Ramos (cell line): ENCODE results near the gene KLHL17.
"Not testable (repeated sequence)": the region's sequence is repeated elsewhere in the genome, so short reads cannot be mapped to it uniquely, and the experiment has no call there.

Experiments used
- in situ Hi-C: fragments of 300-500 bp; cut with MboI; formaldehyde crosslinking; loops from one replicate; pipeline ENCODE4 v1.14.3; 2022; ENCODE audit warnings: low sequenced_read_pairs; ENCODE audit not compliant: unreplicated experiment

KLHL17 gene

GRCh38 chr1:996851-997712 is 36.7 kb downstream of the KLHL17 start:
- in situ Hi-C loops, result no loop called here

DNA sequence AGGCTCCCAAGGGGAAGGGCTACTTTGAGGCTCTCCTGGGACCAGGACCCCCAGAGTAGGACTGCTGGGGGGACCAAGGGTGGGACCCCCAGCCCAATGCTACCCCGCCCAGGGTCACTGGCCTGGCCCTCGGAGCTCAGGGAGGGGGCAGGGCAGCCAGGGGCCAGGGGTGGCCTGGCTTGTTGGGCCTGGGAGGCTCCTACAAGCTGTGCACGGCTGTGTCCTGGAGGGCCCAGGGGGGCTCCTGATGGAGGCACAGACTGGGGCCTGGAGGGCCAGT is 37.3 kb downstream of the KLHL17 start:
- in situ Hi-C loops, result no loop called here

GRCh38 chr1:997993-998744 is 37.8 kb downstream of the KLHL17 start:
- in situ Hi-C loops, result no loop called here

GRCh38 chr1:998745-998994 is 38.3 kb downstream of the KLHL17 start:
- in situ Hi-C loops, result no loop called here

- in situ Hi-C loops, result no loop called here
Measured at GRCh38 chr1:998995-999724, 38.8 kb downstream of the KLHL17 start.

- in situ Hi-C loops, result no loop called here
Measured at GRCh38 chr1:999725-1000356, 39.5 kb downstream of the KLHL17 start, which contains the start of gene HES4. HES4 (minus strand) TSS chr1:1000097; CDS start chr1:999973, 124 bp downstream.

DNA sequence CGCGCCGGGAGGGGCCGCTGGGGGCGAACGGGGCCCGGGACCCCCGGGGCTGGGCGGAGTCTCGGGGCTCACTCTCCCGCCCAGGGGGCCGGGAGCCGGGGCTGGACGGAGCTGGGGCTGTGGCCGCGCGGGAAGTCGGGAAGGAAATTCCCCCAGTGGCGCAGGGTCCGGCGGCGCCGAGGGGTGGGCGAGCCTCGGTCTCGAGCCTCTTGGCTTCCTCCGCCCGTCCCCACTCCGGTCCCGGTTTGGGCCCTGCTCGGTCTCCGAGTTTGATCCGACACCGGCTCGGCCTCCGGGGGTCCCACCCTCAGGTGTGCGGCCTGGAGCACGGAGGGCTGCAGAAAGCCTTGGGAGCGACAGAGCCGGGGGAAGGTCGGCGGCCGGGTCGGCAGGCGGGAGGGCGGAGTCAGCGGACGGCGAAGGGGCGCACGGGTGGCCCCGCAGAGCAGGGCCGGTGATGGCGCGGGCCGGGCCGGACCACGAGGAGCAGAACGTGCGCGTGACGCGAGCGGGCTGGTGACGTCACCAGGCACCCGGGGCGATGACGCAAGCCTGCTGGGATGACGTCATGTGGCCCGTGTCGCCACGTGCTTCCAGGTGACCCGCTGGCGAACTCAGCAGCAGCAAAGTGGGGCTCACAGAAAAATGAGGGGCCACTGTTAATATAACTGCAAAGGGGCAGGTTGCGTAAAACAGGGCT is 40.1 kb downstream of the KLHL17 start:
- in situ Hi-C loops, result no loop called here

DNA sequence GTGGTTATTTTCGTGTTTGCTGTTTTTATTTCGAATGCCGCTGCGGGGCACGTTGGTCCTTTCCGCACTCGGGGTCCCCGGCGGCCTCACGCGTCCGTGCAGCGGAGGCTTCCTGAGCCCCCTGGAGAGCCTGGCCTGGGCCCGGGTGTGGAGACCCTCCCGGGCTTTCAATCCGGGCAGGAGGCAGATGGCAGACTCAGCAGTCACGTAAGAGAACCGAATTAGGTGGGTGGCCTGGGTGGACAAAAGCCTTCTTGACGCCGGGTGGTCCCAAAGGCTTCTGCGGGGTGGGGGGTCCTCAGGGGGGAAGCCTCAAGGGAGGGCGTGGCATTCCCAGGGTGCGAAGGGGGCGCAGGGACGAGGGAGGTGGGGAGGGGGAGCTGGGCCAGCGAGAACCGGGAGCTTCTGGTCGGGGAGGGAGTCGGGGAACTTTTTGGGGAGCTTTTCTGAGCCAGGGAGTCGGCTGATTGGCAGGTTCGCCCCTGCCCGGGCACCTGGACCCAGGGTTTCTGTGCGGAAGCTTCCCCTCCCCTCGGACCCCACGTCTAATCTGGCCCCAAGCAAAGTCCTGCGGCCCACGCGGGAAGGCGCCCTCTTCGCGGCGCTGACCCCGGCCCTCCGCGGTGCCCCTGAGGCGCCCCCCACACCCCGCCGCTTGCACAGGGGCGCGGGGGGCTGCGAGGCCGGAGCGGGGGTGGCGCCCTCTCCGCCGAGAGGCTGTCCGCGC is 40.8 kb downstream of the KLHL17 start:
- in situ Hi-C loops, result no loop called here

DNA sequence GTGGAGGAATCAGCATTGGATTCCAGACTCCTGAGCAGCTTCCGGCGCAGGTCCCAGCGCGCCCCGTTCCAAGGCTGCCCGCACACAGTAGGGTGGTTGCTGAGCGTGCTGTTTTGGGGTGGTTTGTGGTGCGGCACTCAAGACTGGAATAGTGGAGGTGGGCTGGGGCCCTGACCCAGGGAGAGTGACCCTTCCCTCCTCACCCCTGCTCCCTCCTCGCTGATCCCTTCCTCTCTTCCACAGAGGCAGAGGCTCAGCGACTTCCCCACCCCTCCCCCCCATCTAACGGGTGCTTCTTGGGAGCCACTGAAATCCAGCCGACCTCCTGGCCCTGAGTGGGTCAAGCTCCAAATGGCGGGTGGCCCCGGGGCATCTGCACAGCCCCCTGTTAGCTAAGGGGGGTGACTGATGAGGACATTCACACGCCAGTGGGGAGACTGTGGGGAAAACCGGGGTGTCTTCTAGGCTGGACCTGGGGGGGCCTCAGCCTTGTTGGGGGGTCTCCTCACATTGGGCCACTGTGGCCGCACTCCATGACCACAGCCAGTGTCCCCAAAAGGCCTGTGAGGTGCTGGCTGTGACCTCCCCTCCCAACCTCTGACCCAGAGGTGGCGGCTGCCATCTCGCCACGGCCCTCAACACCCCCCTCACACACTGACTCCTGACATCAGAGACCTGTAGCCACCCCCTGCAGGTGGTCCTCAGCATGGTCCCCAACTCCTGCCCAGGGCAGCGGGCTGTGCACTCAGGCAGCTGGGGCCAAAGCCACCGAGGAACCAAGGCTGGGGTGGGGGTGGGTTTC is 43.4 kb downstream of the KLHL17 start:
- in situ Hi-C loops, result no loop called here

- in situ Hi-C loops, result no loop called here
Measured at GRCh38 chr1:1004420-1004779, 44.0 kb downstream of the KLHL17 start.

GRCh38 chr1:1004780-1005697 is 44.7 kb downstream of the KLHL17 start:
- in situ Hi-C loops, result no loop called here

- in situ Hi-C loops, result no loop called here
Measured at GRCh38 chr1:1005774-1006304, 45.5 kb downstream of the KLHL17 start.

DNA sequence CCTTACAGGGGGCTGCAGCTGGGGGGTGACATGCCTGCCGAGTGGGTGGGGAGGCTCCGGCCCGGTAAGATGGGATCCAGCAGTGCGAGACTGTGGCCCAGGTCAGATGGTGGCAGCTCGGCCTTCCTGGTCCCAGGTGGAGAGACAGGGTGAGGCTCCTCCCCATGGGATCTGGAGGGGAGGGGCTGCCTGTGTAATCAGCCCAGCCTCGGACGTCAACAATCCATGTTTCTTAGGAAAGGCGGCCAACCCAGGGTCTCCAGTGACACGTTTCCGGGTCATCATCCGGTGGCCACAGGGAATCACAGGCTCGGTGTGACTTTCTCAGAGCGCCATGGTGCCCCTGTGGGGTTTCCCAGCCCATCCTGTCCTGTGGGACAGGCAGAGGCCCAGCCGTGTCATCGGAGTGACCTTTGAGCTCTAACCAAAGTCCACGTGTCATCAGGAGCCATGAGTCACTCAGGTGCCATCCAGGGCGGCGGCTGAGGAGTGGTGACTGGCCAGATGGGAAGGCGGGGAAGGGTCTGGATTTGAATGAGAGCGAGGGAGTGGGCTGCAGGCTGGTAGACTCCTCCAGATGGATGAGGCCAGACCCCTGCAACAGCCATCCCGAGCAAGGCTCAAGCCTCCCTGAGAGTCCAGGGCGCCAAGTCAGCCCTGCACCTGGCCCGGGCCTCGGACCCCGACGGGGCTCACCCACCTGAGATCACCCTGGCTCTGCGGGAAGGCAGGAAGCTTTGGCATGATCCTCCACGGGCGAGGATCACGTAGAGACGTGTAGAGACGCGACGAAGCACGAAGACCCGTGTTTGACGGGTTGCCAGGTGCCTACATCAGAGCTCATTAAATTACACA is 46.1 kb downstream of the KLHL17 start:
- in situ Hi-C loops, result no loop called here

DNA sequence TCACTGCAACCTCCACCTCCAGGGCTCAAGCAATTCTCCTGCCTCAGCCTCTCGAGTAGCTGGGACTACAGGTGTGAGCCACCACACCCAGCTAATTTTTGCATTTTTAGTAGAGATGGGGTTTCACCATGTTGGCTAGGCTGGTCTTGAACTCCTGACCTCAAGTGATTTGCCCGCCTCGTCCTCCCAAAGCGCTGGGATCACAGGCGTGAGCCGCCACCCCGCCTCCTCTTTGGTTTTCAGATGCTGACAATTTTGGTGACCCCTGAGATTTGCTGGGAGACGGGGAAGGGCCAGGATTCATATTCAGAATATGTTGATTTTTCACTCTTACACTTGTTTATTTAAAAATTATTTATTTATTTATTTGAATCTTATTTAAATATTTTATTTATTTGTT is 49.7 kb downstream of the KLHL17 start:
- in situ Hi-C loops, result not testable (repeated sequence)

- in situ Hi-C loops, result no loop called here
Measured at GRCh38 chr1:1011396-1011949, 51.1 kb downstream of the KLHL17 start.

DNA sequence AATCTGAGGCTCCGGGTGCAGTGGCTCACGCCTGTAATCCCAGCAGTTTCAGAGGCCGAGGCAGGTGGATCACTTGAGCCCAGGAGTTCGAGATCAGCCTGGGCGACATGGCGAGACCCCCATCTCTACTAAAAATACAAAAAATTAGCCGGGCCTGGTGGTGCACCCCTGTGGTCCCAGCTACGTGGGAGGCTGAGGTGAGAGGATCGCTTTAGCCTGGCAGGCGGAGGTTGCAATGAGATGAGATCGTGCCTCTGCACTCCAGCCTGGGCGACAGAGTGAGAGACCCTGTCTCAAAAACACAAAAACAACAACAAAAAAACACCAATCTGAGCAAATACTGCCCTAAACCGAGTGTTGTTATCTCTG is 52.3 kb downstream of the KLHL17 start:
- in situ Hi-C loops, result not testable (repeated sequence)
